ENCODE data around the gene RAET1L.
"Not testable (repeated sequence)": the region's sequence is repeated elsewhere in the genome, so short reads cannot be mapped to it uniquely, and the experiment has no call there.

Gene RAET1L, protein sequence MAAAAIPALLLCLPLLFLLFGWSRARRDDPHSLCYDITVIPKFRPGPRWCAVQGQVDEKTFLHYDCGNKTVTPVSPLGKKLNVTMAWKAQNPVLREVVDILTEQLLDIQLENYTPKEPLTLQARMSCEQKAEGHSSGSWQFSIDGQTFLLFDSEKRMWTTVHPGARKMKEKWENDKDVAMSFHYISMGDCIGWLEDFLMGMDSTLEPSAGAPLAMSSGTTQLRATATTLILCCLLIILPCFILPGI

DNA sequence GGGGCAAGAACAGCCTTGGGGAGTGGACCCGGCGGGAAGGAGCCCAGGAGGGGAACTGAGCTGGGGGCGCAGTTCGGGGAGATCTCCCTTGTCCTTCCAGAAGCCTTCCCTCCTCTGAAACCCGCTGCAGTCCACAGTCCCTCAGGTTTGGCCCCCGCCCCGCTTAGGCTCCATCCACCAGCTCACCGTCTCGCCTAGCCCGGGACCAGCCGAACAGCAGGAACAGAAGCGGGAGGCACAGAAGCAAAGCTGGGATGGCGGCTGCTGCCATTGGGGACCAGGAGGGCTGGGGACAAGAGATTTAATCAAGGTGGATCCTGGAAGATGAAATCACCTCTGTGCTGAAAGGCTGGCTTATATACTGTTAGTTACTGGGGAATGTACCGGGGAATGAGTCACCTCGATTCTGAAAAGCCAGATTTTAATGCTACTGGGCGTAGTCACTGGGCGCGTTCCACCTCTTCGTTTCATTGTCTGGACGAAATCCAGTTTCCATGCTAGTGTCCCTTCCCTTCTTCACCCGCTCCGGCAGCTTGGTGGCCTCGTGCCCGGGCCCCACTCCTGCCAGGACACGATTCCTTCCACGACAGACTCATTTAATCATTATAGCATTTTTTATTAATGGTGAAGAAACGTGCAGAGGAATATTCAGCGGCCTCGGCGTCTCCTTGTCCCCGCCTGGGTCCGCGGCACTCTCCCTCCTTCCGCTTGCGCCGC, at the start of gene RAET1L:
Gene RAET1L, minus strand, starts transcription at position 332 of the 717 bp plus-strand sequence. Its CDS starts 61 bp downstream, at position 271.
- DNase-seq, result no peak

DNA sequence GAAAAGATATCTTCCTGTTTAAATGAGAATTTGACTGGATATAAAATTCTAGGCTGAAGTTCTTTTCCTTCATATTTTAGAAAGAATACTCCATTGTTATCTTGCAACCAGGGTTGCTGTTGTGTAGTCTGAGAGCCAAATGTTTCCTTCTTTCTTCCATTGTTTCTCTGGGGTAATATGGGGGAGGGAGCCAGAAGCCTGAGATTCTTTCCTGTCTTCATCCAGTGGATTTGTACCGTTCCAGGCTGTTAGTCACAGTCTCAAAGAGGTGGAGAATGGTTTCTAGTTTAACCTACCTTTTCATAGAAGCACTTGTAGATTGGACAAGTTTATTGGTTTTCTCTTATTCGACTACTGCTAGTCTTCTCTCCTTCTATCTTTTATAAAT, 49.7 kb upstream of the RAET1L start:
- no peak for DNase-seq

GRCh38 chr6:150074396-150075033, 49.2 kb upstream of the RAET1L start:
- not testable (repeated sequence) for DNase-seq

DNA sequence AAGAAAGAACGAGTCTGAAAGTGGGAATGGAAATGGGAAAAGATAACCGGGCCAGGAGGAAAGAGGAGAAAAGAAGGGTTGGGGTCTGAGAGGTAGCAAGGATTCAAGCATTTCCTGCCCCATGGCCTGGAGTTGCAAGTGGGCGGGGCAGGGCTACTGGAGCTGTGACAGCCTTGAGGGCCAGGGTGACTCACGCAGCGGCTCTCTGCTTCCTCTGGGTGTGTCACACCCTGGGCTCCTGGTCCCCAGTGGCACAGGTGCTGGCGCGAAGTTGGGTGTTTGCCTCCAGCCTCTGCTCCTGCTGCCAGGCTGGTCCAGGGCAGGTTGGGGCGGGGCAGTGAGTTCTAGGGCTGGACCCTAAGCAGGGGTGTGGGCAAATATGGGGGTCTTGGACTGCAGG, 46.9 kb upstream of the RAET1L start:
- peak; percentile 53 for DNase-seq

GRCh38 chr6:150070236-150070818, 45.0 kb upstream of the RAET1L start:
- DNase-seq, result no peak

GRCh38 chr6:150069706-150070105, 44.4 kb upstream of the RAET1L start:
- no peak for DNase-seq

DNA sequence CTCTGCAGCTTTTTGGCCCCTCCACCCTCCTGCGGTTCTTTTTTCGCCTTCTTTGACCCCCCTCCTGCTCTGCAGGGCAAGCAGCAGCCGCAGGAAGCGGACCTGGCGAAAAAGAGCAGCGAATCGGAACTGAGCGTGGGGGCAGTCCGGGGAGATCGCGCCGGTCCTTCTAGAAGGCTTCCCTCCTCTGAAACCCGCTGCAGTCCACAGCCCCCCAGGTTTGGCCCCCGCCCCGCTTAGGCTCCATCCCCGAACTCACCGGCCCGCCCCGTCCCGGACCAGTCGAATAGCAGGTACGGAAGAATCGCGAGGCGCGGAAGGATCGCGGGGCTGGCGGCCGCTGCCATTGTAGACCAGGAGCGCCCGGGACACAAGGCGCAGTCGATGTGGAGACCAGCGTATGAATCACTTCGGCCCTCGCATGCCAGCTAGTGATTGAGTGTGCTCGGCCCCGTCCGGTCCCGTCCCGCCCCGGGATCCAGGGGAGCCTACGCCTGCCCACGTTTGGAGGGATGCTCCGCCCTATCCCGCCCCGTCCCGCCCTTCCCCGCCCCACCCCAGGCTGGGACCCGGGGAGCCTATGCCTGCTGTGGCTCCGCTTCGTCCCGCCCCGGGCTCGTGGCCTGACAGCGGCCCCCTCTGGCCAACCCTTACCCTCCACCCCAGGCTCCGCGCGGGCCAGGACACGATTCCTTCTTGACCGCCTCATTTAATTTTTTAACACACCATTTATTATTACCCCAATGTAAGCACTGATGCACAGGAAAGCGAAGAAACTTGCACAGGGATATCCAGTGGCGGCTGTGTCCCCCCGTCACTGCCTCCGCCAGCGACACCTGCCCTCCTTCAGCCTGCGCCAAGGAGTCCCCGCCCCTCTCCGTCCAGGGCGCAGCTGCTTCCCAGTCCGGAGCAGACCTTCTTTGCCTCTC, 43.7 kb upstream of the RAET1L start, which contains the start of gene ULBP3:
Gene ULBP3, minus strand, starts transcription at position 402 of the 929 bp plus-strand sequence. Its CDS starts 55 bp downstream, at position 347.
- DNase-seq, result no peak

DNA sequence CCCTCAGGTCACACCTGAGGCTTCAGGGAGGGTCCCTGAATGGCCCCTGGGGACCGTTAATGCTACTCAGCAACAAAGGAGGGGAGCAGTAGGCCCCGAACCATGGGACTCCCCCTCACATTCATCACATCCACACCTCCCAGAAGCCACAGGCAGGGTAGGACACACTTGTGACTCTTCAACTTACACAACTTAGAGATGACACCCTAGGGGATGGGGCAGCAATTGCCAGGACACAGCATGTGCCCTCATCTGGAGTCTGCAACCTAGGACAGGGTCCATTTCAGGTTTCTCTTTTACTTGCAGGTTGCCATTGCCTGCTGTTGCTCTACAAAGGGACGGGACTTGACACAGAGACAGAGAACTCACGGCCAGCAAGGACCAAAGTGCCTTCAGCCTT, 42.8 kb upstream of the RAET1L start:
- no peak for DNase-seq

GRCh38 chr6:150065083-150065482, 39.8 kb upstream of the RAET1L start:
- DNase-seq, result no peak

DNA sequence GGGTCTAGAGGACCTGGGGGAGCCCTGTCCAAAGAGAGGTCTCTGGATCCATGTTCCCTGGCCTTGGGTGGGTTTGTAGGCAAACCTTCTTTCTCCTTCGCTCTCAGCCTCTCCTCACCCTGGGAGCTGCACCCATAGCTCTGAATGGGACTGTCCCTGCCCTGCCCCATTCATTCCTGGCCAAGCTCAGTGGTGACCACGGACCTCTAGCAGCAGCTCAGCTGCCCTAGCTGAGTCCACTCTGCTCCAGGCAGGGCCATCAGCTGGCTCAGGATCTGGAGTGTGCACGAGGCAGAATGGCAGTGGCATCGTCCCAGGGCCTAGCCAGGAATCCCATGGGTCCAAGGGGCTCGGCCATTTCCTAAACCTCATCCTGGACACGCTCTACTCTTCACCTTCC, 38.3 kb upstream of the RAET1L start:
- no peak for DNase-seq

DNA sequence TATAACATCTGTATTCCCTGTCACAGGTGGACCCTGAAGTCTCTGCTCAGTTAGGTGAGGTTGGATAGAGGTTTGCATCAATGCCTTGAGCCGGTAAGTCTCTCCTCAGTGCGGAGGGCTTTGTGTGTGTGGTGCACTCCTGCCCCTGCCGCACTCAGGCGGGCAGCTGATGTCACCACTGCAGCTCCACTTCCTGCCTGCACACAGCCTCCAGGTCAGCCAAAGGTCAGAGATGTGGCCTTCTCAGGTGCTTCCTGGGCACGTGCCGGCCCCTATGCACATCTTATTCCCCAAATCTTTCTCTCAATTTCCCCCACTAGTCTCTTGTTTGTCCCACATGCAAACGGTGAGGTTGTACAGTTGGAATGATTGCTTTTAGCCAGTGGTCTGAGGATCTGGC, 34.6 kb upstream of the RAET1L start:
- not testable (repeated sequence) for DNase-seq

GRCh38 chr6:150058986-150059385, 33.7 kb upstream of the RAET1L start:
- no peak for DNase-seq

GRCh38 chr6:150058231-150058792, 33.0 kb upstream of the RAET1L start:
- DNase-seq, result no peak

GRCh38 chr6:150057501-150057951, 32.2 kb upstream of the RAET1L start:
- DNase-seq, result no peak

DNA sequence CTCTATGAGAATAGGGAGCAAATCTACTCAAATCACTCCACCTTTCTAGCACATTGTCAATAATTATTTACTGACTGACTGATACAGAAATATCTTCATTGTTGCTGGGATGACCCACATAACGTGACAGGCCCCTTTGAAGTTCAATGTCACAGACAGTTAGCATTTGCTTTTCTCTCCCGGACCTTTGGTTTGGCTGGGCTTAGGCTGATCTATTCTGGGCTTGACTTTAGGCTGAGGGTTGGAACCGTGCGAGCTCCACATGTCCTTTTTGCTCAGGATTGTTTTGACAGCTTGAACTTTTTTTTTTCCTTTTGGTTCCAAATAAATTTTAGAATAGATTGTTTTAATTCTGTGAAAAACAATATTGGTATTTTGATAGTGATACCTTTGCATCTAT, 31.6 kb upstream of the RAET1L start:
- DNase-seq, result no peak

GRCh38 chr6:150056156-150056555, 30.8 kb upstream of the RAET1L start:
- no peak for DNase-seq

DNA sequence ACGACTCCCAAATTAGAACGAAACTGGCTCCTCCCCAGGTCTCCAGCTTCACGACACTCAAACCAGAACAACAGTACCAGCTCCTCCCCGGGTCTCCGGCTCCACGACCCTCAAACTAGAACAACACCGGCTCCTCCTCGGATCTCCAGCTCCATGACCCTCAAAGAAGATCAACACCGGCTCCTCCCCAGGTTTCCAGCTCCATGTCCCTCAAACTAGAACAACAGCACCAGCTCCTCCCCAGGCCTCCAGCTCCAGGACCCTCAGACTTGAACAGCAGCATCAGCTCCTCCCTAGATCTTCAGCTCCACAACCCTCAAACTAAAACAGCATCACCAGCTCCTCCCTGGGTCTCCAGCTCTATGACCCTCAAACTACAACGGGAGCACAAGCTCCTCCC, 29.8 kb upstream of the RAET1L start:
- DNase-seq, result no peak

DNA sequence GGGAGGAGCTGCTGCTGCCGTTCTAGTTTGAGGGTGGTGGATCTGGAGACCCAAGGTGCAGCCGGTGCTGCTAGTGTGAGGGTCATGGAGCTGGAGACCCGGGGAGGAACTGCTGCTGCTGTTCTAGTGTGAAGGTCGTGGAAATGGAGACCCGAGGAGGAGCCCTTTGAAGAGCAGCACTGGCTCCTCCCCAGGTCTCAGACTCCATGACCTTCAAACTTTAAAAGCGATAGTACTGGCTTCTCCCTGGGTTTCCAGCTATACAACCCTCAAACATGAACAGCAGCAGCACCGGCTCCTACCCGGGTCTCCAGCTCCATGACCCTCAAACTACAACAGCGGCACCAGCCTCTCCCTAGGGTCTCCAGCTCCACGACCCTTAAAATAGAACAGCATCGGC, 28.1 kb upstream of the RAET1L start:
- DNase-seq, result no peak

- DNase-seq, result no peak
Observed at GRCh38 chr6:150050846-150051245, 25.5 kb upstream of the RAET1L start.

DNA sequence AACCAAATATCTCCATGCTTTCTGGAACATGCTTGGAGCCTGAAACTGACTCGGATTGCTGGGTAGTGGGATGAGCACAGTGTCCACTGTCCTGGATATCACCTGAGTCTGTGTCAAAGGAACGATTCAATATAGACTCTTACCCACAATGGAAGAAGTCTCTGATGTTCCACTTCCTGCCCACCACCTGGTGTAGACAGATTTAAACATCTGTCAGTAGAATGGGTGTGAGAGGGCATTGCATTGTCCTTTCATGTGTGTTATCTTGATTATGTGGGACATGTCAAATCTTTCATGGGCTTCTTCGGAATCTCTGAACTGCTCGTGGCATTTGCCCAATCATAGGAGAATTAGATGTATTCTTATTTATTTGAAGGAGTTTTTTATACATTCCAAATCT, 22.8 kb upstream of the RAET1L start:
- no peak for DNase-seq

DNA sequence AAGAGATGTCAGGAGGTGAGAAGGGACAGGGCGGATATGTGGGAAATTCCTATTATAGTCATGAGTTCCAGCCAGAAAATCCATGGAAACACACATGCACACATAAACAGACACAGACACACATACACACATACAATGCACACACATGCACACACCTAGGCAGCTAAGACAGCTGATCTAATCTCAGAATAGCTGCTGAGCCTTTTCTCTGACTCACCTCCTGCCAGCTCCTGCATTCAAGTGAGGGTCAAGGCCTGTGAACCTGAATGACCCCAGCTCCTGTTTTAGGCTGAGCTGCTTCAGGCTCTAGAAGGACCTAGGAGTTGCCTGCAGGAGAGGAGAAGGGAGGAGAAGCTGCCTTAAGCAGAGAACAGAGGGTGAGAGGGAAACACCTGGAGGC, 21.6 kb upstream of the RAET1L start:
- no peak for DNase-seq

- no peak for DNase-seq
Observed at GRCh38 chr6:150044621-150045145, 19.4 kb upstream of the RAET1L start.
